Kidney tubule cell (primary cell): Measurements from ENCODE around the gene EDN2.

Experiments
- DNase-seq: peaks from one replicate; pipeline ENCODE4 v3.0.0-alpha.2; 2018; ENCODE audit warnings: low spot score

The EDN2 gene

DNA sequence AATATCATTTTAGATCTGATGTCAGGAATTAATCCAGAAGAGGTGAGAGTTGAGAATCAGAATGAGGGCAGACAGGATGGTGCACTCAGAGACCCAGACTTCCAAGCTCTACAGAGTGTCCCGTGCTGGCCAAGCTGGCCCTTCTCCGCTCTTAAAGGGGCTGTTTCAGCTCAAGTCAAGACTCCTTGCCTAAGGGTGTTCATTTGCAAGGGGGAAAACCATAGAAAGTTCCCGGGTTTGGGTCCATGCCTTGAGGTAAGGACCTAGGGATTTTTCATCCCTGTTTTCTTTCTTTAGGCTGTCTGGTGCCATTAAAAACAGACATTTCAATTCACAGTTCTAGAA lies 47.5 kb downstream of the EDN2 start:
- DNase-seq, result no peak

DNA sequence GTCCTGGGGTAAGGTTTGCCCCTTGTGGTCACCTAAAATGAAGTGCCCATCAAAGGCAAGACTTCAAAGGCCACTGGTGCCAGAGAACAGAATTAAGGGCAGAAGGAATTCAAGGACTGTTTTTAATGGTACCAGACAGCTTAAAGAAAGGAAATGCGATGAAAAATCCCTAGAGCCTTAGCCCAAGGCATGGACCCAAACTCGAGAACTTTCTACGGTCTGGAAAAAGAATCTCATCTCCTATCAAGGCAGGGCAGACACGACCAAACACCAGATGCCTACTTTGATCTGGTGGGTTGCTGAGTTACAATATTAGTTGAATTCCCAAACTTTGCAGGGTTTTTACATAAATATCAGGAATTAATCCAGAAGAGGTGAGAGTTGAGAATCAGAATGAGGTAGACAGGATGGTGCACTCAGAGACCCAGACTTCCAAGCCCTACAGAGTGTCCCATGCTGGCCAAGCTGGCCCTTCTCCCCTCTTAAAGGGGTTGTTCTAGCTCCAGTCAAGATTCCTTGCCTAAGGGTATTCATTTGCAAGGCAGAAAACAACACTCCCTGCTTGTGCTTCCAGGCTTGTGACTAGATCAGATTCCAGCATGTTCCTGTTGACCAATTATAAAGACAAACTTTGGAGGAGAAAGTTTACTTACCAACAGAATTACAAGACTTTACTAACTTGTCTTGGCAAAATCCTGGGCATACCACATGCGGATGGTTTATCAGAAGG lies 48.0 kb downstream of the EDN2 start:
- no peak for DNase-seq

DNA sequence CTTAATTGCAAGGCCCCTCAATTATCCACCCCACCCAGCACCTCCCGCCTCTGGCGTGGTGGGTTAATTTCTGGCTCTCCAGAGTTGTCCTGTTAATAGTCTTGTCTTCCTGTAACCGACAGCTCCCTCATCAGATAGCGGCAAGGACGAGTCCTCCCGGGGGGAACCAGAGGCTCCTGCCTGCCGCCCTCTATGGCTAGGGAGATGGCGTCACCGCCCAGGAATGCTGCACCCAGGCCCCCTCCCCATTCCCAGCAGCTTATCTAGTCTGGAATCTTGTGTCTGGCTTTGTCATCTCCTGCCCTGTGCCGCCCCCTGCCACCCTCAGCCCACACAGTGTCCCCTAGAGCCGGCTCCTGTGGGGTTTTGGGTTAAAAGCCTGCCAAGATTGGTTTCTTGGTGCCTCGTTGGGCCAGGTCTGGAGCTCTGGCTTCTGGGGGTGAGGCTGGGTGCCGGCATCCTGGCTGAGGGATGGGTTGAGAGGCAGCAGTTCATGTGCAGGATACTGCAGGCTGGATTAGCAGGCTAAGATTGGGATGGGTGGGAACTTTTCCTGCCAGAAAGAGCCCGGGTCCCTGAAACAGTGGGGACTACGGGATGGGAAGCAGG lies 48.8 kb downstream of the EDN2 start:
- peak; percentile 14 for DNase-seq

DNA sequence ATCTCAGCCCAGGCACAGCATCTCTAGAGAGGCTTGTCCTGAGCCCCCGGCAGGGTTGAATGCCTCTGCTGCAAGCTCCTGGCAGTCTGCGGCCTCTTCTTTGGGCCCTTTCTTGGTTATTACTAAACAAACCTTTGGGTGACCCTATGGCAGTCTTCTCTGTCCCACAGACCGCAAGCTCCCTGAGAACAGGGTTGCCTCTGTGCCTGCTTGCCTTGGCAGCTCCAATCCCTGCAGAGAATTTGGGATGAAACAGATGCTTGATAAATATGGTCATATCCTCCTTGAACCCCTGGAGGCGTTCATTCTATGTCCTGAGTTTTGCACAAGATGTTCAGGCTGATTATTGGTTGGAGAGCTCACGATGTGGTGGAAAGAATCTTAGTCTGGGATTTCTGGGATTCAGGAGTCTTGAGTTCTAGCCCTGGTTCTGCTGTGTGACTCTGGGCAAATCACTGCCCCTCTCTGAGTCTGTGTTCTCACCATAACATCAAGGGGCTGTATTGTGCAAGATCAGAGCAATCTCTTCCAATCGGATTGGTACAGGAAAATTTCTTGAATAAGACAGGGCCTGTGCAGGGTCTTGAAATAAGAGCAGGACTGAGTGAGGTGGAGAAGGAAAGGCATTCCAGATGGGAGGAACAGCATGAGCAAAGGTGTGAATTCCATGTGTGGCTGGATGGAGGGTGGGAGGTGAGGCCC lies 49.6 kb downstream of the EDN2 start:
- DNase-seq, result no peak

DNA sequence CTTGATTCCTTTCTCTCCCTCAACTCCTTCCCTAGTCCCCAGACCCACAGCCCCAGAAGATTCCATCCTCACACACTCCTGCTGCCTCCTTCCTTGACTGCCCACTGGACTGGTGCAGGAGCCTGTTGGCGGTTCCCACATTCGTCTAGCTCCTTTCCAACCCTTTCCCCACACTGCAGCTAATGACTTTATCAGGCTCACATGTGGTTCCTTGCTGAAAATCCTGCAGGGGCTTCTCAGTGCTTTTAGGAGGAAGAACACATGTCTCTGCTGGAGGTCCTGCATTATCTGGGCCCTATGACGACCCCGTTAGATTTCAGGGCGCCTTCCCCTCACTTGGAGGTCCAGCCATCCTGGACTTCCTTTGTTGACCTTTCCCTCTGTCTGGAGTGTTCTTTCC lies 50.2 kb downstream of the EDN2 start:
- DNase-seq, result no peak

DNA sequence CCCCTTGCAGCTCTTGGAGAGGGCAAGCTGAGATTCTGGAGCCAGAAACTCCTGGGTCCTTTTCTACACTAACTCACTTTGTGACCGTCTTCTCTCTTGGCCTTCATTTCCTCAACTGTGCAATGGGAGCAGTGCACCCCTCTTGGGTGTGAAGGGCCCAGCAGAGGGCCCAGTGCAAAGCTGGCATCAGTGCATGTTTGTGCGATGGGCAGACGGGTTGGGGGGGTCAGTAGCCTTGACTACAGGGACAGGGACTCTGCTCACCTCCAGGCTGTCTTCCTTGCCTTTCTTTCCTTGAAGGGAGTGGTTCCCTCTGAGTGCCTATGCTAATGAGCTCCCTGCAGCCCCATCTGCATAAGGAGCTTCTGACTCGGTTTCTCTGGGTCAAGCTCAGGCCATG lies 51.0 kb downstream of the EDN2 start:
- no peak for DNase-seq

DNA sequence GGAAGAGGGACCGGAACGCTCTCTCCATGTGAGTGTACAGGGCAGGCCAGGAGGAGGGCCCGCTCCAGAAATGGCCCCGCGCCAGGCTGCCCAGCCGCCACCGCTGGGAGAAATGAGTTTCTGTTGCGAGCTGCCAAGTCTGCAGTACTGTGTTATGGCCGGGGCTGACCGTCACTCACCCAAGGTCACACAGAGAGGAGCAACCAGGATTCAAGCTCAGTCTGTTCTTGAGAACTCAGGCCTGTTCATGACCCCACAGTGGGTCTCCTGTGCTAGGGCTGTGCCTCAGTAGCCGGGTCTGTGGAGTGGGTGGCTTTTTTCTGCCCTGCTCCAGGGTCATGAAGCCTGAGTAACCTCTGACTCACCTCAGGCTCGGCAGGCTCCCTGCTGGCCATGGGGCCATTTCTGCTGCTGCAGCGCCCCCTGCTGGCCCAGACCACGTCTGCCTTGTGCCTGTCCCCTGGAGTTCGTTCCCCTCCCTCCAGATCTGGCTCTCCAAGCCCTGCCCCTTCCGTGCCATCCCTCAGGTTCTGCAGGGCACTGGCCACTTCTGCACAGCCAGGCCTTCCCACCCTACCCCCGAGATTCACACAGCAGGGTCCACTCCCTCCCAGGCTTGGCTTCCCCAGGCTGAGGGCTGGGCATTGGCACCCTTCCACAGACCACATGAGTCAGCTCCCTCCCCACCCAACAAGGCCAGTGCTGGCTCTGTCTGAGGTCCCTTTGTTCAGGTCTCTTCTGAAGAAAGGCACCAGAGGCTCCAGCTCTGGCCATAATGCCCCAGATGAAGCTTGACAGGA lies 51.8 kb downstream of the EDN2 start:
- peak; percentile 95 for DNase-seq

DNA sequence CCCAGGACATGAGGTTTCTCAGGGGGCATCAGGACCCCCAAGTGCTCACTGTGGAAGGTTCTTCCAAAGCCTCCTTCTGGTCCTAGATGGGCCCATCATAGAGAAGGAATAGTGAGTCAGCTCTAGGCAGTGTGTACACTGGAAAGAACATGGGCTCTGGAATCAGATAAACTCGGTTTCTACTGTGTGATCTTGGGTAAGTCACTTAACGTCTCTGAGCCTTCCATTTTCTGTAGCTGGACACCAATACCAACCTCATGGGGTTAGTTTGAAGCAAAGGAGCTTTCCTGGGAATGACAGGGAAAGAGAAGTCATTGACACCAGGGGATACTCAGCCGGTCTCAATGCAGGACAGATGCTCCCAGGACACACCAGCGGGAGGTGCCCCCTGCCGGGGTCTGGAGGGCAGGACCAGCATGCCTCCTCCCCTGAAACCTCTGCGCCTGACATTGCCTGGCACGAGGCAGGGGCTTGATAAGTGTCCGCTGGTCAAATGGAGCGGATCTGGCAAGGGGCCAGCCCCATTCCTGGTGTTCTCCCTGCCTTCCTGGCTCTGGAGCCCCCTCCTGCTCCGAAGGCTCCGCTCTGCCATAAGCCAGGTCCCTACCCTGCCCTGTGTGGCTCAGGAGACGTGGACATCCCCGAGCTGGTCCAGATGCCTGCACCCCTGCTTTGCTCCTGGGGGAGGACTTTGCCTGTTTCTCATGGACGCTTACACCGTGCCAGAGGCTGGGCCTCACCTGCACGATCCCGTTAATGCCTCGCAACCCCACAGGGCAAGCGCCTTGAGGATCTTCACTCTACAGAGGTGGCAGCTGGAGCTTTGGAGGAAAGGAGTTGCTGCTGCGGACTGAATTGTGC lies 52.8 kb downstream of the EDN2 start:
- DNase-seq, result no peak

DNA sequence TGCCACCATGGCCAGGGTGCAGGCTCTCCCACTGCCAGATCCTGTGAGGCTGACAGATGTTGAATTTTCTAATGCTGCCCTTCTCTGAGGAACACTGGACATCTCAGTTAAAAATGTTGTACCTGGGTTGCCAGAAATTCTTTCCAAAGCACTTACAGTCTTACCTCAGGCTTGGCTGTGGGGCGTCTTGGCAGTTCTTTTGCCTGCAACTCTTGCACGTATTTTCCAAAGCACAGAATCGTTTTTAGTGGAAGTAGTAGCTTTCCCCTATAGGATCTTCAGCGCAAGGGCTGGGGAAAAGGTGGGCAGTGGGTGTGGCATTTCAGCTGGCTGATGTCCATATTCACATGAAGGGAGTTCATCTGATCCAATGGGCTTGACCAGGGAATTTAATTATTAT lies 53.9 kb downstream of the EDN2 start:
- no peak for DNase-seq

DNA sequence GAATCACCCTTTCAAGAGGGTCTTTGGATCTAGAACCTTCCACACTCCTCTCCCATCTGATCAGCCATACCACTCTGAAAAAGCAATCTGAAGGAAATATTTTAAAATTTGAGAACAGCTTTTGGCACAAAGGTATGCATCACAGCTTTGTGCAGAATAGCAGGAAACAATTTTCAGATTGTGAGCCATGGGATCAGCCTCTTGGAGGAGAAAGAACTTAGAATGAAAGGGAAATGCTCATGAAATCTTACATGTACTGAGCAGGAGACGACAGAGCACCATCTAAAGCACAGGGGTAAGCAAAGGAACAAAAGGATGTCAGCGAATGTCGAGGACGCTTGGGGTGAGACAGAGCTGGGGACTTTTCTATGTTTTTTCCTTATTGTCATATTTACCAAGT lies 54.4 kb downstream of the EDN2 start:
- no peak for DNase-seq

DNA sequence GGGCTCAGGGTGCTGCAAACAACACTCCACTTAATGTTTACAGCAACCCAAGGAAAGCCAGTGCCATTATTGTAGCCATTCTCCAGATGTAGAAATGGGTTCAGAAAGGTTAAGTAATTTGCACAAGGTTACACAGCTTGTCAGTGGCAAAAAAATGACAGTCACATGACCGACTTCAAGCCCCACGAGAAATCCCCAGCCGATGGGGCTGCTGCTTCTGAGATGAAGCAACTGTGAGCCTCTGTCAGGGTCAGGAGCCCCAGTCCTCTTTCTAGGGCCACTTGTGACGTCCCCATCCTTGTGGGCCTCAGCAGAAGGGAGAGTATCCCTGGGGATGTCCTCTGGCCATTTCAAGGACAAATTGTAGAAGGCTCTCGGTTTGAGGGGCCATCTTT lies 54.8 kb downstream of the EDN2 start:
- no peak for DNase-seq
